Brain microvascular endothelial cell (primary cell): Measurements from ENCODE around the gene ALS2CL.

Experiments
- DNase-seq: peaks from one replicate; pipeline ENCODE4 v3.0.0-alpha.2; 2020
- H3K27ac ChIP-seq: fragments of 250-450 bp; sonication (Bioruptor Pico); 2 replicates; pipeline ENCODE4 v1.5.1; 2020; ENCODE audit warnings: mild to moderate bottlenecking, moderate library complexity
- H3K27me3 ChIP-seq: fragments of 250-450 bp; sonication (Bioruptor Pico); replicated peaks from 2 replicates; pipeline ENCODE4 v1.5.1; 2020; ENCODE audit warnings: mild to moderate bottlenecking
- H3K36me3 ChIP-seq: fragments of 250-450 bp; sonication (Bioruptor Pico); replicated peaks from 2 replicates; pipeline ENCODE4 v1.5.1; 2020; ENCODE audit warnings: mild to moderate bottlenecking
- H3K4me3 ChIP-seq: 2 replicates; pipeline ENCODE4 v1.5.1; 2011; ENCODE audit warnings: low read depth, mild to moderate bottlenecking, control low read depth, low read length, moderate library complexity
- in situ Hi-C: cut with HindIII; loops from 2 replicates; pipeline ENCODE4 v1.10.0; 2017; ENCODE audit warnings: low sequenced_read_pairs, low pct_ligation_motif_present
- TF ChIP-seq, protein P1 (sequence below): IDR thresholded peaks from 2 replicates; pipeline ENCODE4 v1.5.1; 2011; ENCODE audit warnings: low read depth, mild to moderate bottlenecking, moderate library complexity, low read length, control low read depth, inconsistent platforms; ENCODE audit errors: missing control alignments

Gene ALS2CL

DNA sequence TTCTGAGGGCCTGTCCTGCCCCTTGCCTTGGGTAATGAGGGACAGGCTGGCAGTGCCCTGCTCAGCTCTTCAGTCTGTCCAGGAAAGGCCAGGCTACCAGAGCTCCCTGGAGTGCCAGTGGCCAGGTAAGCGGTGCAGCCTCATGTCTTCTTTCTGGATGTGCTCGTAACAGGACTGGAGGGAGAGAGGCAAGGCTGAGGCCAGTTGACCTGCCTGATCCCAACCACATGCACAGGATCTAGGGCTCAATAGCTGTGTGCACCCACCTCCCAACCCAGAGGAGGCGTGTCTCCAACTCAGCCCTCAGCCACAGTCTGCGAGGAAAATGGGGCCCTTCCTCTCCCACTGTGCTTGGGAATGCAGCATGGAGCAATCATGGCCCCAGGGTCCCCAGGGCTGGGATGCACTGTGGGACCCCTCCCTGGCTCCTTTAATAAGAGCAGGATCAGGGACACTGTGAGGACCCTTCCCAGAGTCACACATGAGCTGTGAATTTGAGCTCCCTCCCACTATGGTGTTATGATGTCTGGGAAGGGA is 22.5 kb downstream of the ALS2CL start:
- H3K36me3 ChIP-seq: no peaks in the 10 kb centered on the region
- no peaks in the 10 kb centered on the region for H3K27me3 ChIP-seq
- in situ Hi-C loops: no loop called here
- TF ChIP-seq, protein P1, sequence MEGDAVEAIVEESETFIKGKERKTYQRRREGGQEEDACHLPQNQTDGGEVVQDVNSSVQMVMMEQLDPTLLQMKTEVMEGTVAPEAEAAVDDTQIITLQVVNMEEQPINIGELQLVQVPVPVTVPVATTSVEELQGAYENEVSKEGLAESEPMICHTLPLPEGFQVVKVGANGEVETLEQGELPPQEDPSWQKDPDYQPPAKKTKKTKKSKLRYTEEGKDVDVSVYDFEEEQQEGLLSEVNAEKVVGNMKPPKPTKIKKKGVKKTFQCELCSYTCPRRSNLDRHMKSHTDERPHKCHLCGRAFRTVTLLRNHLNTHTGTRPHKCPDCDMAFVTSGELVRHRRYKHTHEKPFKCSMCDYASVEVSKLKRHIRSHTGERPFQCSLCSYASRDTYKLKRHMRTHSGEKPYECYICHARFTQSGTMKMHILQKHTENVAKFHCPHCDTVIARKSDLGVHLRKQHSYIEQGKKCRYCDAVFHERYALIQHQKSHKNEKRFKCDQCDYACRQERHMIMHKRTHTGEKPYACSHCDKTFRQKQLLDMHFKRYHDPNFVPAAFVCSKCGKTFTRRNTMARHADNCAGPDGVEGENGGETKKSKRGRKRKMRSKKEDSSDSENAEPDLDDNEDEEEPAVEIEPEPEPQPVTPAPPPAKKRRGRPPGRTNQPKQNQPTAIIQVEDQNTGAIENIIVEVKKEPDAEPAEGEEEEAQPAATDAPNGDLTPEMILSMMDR: no peak
- no peak for DNase-seq
- no peak overlapping the region for H3K4me3 ChIP-seq
- H3K27ac ChIP-seq: no peak overlapping the region

DNA sequence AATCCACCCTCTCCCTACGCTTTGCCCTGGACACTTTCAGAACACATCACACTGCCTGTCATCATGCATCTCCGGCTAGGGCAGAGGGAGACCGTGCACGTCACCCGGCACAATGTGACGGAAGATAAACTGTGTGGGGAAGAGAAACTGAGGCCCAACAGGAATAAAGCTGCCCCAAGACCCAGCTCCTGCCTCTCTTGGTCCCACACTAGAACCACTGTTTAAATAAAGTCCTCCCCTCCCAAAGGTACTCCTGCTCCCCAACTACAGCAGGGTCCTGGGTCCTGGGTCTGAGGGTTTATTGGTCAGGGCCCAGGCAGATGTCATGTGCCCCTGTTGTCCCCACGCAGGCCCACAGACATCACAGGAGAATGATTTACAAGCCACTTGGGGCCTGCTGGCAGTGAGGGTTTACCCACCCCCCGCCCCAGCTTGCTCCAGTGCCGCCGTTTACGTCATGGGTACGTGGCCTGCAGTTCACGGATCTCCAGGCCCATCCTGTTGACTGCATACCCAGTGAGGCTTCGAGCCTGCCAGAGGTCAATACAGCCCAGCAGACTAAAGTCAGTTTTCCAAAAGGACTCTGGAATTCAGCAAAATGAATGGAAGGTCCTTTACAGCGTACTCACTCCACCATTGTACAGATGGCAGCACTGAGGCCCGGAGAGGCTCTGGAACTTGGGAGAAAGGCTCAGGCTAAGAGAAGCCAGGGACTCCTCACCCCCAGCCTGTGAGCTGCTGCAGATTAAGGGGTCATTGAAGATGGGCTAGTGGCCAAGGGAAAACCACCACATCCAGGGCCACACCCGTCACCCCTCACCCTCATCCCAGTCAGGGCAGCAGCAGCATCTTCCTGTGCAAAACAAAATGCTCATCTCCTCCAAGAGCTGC is 23.2 kb downstream of the ALS2CL start:
- in situ Hi-C loops: no loop called here
- Histone ChIP-seq H3K27ac (no peak overlapping the region), H3K36me3 (no peaks in the 10 kb centered on the region), H3K4me3 (no peak overlapping the region), H3K27me3 (no peaks in the 10 kb centered on the region)
- no peak for DNase-seq
- TF ChIP-seq, protein P1: no peak

DNA sequence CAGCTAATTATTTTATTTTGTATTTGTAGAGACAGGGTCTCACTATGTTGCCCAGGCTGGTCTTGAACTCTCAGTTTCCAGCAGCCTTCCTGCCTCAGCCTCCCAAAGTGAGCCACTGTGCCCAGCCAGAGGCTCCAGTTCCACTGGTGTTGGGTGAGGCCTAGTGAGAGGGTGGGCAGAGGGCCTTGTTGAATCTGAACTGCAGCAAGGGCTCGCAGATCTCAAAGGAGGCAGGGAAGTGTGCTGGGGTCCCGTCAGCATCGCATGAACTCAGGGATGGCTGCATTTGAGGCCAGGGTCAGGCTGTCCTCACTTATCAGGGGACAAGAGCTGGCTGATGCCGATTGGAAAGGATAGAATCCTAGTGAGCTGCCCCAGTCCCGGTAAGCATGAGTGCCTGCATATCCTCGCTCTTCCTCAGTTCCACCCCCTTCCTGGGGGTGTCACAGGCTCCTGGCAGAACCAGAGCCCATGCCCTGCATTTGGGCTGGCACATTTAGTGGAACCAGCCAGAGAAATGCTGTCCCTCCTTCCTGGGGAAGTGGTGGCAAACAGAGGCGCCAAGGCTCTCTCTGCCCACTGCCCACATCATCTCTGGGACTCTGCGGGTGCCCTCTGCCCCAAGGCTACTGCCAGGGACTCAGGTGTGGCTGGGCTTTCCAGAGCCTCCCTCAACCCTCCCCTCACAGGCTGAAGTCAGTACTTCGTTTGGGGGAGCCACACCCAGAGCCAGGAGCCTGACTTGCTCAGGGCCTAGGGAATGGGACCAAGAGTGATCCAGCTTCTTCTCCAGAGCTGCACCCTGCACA is 24.1 kb downstream of the ALS2CL start:
- Histone ChIP-seq H3K36me3 (no peaks in the 10 kb centered on the region), H3K27me3 (no peaks in the 10 kb centered on the region), H3K27ac (no peak overlapping the region), H3K4me3 (no peak overlapping the region)
- TF ChIP-seq, protein P1: no peak
- no peak for DNase-seq
- in situ Hi-C loops: no loop called here

DNA sequence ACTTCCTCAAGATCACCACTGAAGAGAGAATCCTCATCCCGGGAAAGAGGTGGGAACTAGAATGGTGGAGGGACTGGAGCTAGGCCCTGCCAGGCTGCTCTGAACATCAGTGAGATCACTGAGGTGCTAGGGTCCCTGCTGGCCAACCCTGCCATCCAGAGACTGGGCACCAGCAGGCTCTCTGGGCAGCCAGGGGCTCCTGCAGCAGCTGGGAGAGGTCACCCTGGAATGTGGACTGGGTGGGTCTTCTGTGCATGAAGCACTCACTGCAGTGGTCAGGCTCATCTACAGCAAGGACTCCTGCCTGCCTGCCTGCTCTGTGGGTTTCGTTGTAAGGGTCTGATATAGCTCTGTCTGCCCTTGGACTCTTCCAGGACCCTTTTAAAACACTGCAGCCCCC is 24.9 kb downstream of the ALS2CL start:
- H3K27ac ChIP-seq: no peak overlapping the region
- in situ Hi-C loops: no loop called here
- no peaks in the 10 kb centered on the region for H3K27me3 ChIP-seq
- DNase-seq: no peak
- H3K36me3 ChIP-seq: no peaks in the 10 kb centered on the region
- TF ChIP-seq, protein P1: no peak
- no peak overlapping the region for H3K4me3 ChIP-seq

DNA sequence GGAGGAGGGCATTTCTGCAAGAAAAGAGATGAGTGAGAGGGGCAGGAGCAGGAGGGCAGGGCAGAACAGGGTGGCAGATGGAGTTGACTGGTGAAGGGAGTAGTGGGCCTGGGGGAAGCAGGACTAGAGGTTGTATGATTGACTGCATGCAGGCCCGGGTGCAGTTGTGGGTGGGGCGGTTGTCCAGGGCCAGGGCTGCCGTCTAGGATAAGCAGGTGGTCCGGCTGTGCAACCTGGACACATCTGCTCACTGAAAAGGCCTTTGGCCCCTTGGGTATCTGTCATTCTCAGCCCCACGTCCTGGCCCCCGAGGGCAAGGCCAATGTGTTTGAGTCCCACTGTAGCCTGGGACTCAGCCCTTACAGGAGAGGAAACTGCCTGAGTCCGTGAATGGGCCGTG is 25.4 kb downstream of the ALS2CL start:
- TF ChIP-seq, protein P1: no peak
- DNase-seq: no peak
- Histone ChIP-seq H3K4me3 (no peak overlapping the region), H3K36me3 (no peaks in the 10 kb centered on the region), H3K27me3 (peaks cover 2% of the 10 kb centered on the region), H3K27ac (no peak overlapping the region)
- in situ Hi-C loops: no loop called here
